ENCODE results near the gene DGKZ. TPM values are rescaled to one million over a fixed set of nuclear protein-coding genes. Genes with fewer than 3 reads are reported as not detected.
A peak's percentile ranks its signal among the peaks of the same experiment; 100 is the strongest.

Gene DGKZ
- total RNA-seq, 3 donors from 2014 or later, result 42.3 to 46.5 (median 46.2) TPM

DNA sequence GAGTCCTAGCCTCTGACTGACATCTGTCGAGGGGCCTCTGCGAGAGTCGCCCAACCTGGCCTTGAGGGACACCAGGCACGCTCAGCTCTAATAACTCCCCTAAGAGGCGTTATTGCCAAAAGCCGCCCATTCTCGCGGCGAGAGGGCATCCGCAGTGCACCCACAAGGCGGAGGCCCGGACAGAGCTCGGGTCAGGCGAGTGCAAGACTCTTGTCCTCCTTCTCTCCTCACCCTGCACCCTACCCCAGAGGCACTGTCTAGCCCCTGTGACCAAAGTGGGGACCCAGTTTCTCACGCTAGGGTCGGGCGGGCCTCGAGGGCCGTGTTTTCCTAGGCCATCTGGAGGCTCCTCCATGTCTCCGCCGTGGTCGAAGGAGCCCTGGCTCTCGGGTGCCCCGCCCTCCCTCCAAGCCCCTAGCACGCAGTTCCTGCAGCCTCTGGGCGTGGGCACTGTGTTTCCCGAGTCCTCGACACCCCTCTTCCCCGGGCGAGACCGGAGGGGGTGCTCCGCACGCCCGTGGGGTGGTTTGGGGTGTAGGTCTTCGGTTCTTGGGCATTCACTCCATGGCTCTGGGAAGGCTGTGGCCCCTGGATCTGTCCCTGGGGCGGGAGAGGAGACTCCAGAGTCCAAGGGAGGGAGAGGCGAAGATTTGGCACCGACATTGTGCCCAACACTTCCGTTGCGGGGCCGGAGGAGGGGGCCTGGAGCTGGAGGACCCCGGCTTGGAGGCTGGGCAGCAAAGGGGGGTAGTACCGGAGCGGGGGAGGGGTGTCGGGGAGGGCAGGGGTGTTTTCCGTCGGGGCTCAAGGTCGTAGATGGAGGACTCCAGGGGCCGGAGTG lies 43.3 kb downstream of the DGKZ start:
- Histone ChIP-seq H3K9me3 (no peaks in the 10 kb centered on the region), H3K27ac (no peak overlapping the region), H3K27me3 (peaks cover 22 to 47% of the 10 kb centered on the region in 2 donors), H3K4me1 (peaks cover 20 to 29% of the 10 kb centered on the region in 2 donors), H3K36me3 (no peaks in the 10 kb centered on the region), H3K4me3 (peak overlapping the region in 1 of 3 donors; percentile 73)
- TF ChIP-seq, protein P1, sequence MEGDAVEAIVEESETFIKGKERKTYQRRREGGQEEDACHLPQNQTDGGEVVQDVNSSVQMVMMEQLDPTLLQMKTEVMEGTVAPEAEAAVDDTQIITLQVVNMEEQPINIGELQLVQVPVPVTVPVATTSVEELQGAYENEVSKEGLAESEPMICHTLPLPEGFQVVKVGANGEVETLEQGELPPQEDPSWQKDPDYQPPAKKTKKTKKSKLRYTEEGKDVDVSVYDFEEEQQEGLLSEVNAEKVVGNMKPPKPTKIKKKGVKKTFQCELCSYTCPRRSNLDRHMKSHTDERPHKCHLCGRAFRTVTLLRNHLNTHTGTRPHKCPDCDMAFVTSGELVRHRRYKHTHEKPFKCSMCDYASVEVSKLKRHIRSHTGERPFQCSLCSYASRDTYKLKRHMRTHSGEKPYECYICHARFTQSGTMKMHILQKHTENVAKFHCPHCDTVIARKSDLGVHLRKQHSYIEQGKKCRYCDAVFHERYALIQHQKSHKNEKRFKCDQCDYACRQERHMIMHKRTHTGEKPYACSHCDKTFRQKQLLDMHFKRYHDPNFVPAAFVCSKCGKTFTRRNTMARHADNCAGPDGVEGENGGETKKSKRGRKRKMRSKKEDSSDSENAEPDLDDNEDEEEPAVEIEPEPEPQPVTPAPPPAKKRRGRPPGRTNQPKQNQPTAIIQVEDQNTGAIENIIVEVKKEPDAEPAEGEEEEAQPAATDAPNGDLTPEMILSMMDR (IDR thresholded peaks at IDR 0.05), result no peak
- TF ChIP-seq POLR2A (IDR thresholded peaks at IDR 0.05) (no peak), POLR2AphosphoS5 (IDR thresholded peaks at IDR 0.05) (no peak)
- intact Hi-C loops (cut with DNase I; ENCODE audit: low total_unique reads), result loop anchor here (5.0 to 10.0 kb wide), 2 partner anchors 214 to 248 kb away; no protein-coding TSS in a partner anchor
- DNase-seq (ENCODE audit: low spot score in 2 of 2), result no peak

DNA sequence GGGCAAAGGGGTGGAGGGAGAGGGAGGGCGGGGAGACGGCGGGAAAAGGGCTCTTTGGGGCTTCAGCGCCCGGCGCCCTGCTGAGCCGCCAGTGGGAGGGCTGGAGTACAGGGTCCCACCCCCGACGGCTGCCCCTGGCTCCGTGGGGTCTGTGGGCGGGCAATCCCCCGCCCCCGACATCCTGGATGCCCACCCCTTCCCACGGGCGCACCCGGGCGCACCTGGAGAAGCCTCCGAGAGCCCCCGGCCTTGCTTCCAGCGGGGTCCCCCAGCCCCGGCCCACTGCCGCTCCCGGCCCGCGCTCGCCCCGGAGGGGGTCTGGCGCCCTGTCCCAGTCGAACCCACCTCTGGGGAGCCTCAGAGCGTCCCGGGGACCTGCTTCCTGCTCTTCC lies 43.9 kb downstream of the DGKZ start:
- Histone ChIP-seq H3K36me3 (no peaks in the 10 kb centered on the region), H3K9me3 (no peaks in the 10 kb centered on the region), H3K4me3 (peak overlapping the region in 2 of 3 donors; percentile 50 to 76), H3K4me1 (peaks cover 20 to 29% of the 10 kb centered on the region in 2 donors), H3K27me3 (peaks cover 22 to 47% of the 10 kb centered on the region in 2 donors), H3K27ac (no peak overlapping the region)
- TF ChIP-seq POLR2A (IDR thresholded peaks at IDR 0.05) (no peak), POLR2AphosphoS5 (IDR thresholded peaks at IDR 0.05) (no peak)
- TF ChIP-seq, protein P1 (IDR thresholded peaks at IDR 0.05), result no peak
- DNase-seq (ENCODE audit: low spot score in 2 of 2), result no peak
- intact Hi-C loops (cut with DNase I; ENCODE audit: low total_unique reads), result loop anchor here (5.0 to 10.0 kb wide), 2 partner anchors 214 to 249 kb away; no protein-coding TSS in a partner anchor

DNA sequence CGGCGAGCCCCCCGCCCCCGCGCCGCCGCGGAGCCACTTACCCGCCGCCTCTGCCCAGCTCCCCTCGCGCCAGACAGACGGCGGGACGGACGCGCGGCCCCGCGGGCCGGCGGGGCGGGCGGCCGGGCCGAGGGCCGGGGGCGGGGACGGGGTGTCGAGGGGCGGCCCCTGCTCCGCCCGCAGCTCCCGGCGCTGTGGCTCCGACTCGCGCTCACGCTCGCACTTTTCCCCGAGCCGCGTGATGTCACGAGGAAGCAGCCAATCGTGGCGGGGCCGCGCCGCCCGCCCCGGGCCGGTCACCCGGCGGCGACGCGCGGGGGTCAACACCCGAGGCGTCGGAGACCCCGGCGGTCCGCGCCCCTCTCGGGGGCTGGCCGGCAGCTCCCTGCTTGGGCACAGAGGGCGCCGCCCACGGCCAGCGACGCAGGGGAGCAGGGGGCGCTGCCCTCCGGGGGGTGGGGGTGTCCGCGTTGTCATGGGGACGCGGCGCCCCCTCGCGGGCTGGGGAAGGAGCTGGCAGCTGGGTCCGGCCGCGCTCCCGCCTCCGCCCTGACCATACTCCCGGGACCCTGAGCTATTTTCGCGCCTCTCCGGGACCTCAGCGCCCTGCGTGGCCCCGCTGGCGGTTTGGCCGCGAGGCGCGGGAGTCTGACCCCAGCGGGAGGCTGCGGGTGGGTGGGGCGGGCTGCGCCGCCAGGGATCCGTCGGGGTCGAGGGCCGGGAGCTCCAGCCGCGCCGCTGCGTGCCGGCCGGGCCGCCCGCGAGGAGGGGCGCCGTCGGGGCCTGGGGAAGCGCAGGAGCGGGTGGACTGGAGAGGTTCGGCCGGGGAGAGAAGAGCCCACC lies 44.5 kb downstream of the DGKZ start, which contains the start of gene CHRM4:
Gene CHRM4, minus strand, starts transcription at position 199 of the 843 bp plus-strand sequence. CDS start 5,219 bp downstream, outside the sequence.
- H3K27ac ChIP-seq, result no peak within 1 kb of the TSS

DNA sequence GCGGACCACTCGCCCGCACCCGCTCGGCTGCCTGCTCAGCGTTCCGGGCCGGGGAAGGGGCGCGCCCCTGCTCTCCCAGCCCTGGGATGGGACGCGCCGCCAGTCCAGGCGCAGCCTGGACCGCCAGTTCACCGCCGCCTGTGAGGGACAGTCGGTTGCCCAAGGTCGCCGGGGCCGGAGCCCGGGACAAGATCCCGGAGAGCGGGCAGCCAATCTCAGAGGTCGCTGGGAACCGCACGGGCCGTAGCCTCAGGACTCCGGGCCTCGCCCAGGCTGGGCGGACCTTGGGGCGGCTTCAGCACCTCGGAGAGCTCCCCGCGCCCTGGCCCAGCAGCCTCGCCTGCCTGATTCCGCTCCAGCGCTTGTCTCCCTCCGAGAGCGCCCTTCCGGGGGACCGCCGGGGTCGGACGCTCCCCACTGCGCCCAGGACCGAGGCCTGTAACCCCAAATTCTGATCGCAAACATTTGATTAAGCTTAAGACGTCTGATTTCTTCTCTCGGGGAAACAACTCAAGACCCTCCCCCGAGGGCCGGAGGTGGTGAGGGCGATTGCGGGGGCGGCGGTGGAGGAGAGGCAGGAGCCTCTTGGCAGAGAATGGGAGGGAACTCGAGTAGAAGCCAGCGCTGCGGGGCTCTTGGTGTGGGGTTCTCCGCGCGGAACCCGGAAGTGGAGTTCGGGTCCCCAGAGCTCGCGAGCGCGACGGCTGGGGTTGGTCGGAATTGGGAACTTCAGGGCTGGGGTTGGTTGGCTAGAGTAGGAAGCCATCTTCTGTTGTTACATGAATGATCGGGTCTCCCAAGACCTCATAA lies 45.4 kb downstream of the DGKZ start:
- Histone ChIP-seq H3K27me3 (peaks cover 20 to 44% of the 10 kb centered on the region in 2 donors), H3K4me1 (peaks cover 20 to 29% of the 10 kb centered on the region in 2 donors)

More for the DNA sequence above, 44.5 kb downstream of the DGKZ start, which contains the start of gene CHRM4:
- DNase-seq (ENCODE audit: low spot score in 2 of 2), result no peak
- peaks cover 22 to 47% of the 10 kb centered on the region in 2 donors for H3K27me3 ChIP-seq
- TF ChIP-seq POLR2A (IDR thresholded peaks at IDR 0.05), result no peak
- TF ChIP-seq, protein P1 (IDR thresholded peaks at IDR 0.05), result no peak
- no peak for TF ChIP-seq POLR2AphosphoS5 (IDR thresholded peaks at IDR 0.05)
- intact Hi-C loops (cut with DNase I; ENCODE audit: low total_unique reads), result loop anchor here (5.0 to 10.0 kb wide), 2 partner anchors 213 to 249 kb away; no protein-coding TSS in a partner anchor
- H3K4me1 ChIP-seq, result peaks cover 20 to 29% of the 10 kb centered on the region in 2 donors
- H3K4me3 ChIP-seq, result peak within 1 kb of the TSS; percentile 28 to 76 (median 50)
- H3K36me3 ChIP-seq, result no peaks in the 10 kb centered on the region
- H3K9me3 ChIP-seq, result no peaks in the 10 kb centered on the region

More for the DNA sequence above, 45.4 kb downstream of the DGKZ start:
- intact Hi-C loops (cut with DNase I; ENCODE audit: low total_unique reads), result loop anchor here (5.0 to 10.0 kb wide), 2 partner anchors 212 to 250 kb away; no protein-coding TSS in a partner anchor
- H3K36me3 ChIP-seq, result no peaks in the 10 kb centered on the region
- peak overlapping the region; percentile 28 to 76 (median 50) for H3K4me3 ChIP-seq
- no peak overlapping the region for H3K27ac ChIP-seq
- no peaks in the 10 kb centered on the region for H3K9me3 ChIP-seq
- TF ChIP-seq, protein P1 (IDR thresholded peaks at IDR 0.05), result no peak
- TF ChIP-seq POLR2A (IDR thresholded peaks at IDR 0.05), result no peak
- peak in 2 of 3 donors; percentile 26 to 53 for TF ChIP-seq POLR2AphosphoS5 (IDR thresholded peaks at IDR 0.05)
- peak; percentile 41 to 87 for DNase-seq (ENCODE audit: low spot score in 2 of 2)
